ENCODE results near the gene LMOD3.
A peak's percentile ranks its signal among the peaks of the same experiment; 100 is the strongest.

The LMOD3 gene

GRCh38 chr3:69126216-69126615, 3.8 kb upstream of the LMOD3 start:
- no peak for TF ChIP-seq CTCF (conservative IDR thresholded peaks at IDR 0.05)
- H3K27ac ChIP-seq, result no peak overlapping the region

- H3K27ac ChIP-seq, result no peak overlapping the region
- no peak for TF ChIP-seq CTCF (conservative IDR thresholded peaks at IDR 0.05)
Measured at GRCh38 chr3:69121950-69122349, 445 bp downstream of the LMOD3 start.

- no peak overlapping the region for H3K27ac ChIP-seq
- TF ChIP-seq CTCF (conservative IDR thresholded peaks at IDR 0.05), result no peak
Measured at GRCh38 chr3:69121513-69121912, 882 bp downstream of the LMOD3 start.

- TF ChIP-seq CTCF (conservative IDR thresholded peaks at IDR 0.05), result peak; percentile 97
- no peak overlapping the region for H3K27ac ChIP-seq
Measured at GRCh38 chr3:69120879-69121464, 1.4 kb downstream of the LMOD3 start.

- TF ChIP-seq CTCF (conservative IDR thresholded peaks at IDR 0.05), result no peak
- H3K27ac ChIP-seq, result no peak overlapping the region
Measured at GRCh38 chr3:69119681-69120080, 2.7 kb downstream of the LMOD3 start.

GRCh38 chr3:69119138-69119537, 3.3 kb downstream of the LMOD3 start:
- TF ChIP-seq CTCF (conservative IDR thresholded peaks at IDR 0.05), result no peak
- H3K27ac ChIP-seq, result no peak overlapping the region

GRCh38 chr3:69118555-69118954, 3.8 kb downstream of the LMOD3 start:
- H3K27ac ChIP-seq, result no peak overlapping the region
- TF ChIP-seq CTCF (conservative IDR thresholded peaks at IDR 0.05), result no peak

All from VCaP (cell line).